Motor neuron (in vitro differentiated cells): ENCODE data around the gene NREP. TPM values are rescaled to one million over a fixed set of nuclear protein-coding genes. Genes with fewer than 3 reads are reported as not detected.

Source experiments
- ATAC-seq, 8 experiments: fragments of 200-7000 bp; cut with Tn5 transposase; replicated peaks in 6 of 8; 2 replicates each; pipeline ENCODE4 v1.8.0; 2021; ENCODE audit warnings: mild to moderate bottlenecking in 8 of 8, moderate library complexity in 8 of 8
- H3K27ac ChIP-seq, 2 donors: fragments of 250-450 bp; sonication (Bioruptor Pico); 2 replicates each; pipeline ENCODE4 v1.9.0; 2021; ENCODE audit warnings: antibody characterized with exemption in 2 of 2, mild to moderate bottlenecking in 2 of 2, moderate library complexity in 1 of 2
- H3K4me1 ChIP-seq, 2 donors: fragments of 250-450 bp; sonication (Bioruptor Pico); replicated peaks in 1 of 2; 2 replicates each; pipeline ENCODE4 v1.6.1; 2021; ENCODE audit warnings: antibody characterized with exemption in 2 of 2, mild to moderate bottlenecking in 2 of 2, moderate library complexity in 1 of 2
- H3K4me3 ChIP-seq, 5 donors: fragments of 250-450 bp; sonication (Bioruptor Pico); 2 replicates each; pipeline ENCODE4 v1.9.0; 2021; ENCODE audit warnings: antibody characterized with exemption in 5 of 5, mild to moderate bottlenecking in 5 of 5, moderate library complexity in 4 of 5
- WGBS, 10 experiments: fragments of 450-650 bp; shearing (Covaris generic); methylation state at CpG; one replicate each; pipeline ENCODE4 v1.0.0; 2022; 5-methylcytosine and 5-hydroxymethylcytosine counted together
- in situ Hi-C, 9 experiments: fragments of 400-800 bp; cut with MboI; loops; one replicate each; pipeline ENCODE4 v1.15.0; 2021; ENCODE audit warnings: low sequenced_read_pairs in 9 of 9, low pct_unique_long_range_greater_than_20kb in 2 of 9; ENCODE audit not compliant: unreplicated experiment in 9 of 9
- total RNA-seq, 8 experiments: library from RNA; unstranded; fragments of 300-600 nt; gene quantifications; 2 replicates each; pipeline versions ENCODE4 v1.2.3 to v1.2.4, GENCODE V29; 2022

NREP gene
- total RNA-seq, 8 experiments from 2014 or later = 10.0 to 803 (median 552) TPM

- peak in 3 of 8 experiments; percentile 22 to 64 (median 24) for ATAC-seq
- H3K4me3 ChIP-seq = no peak overlapping the region
- H3K27ac ChIP-seq = no peak overlapping the region
- H3K4me1 ChIP-seq = peaks cover 0 to 13% of the 10 kb centered on the region in 2 donors
- in situ Hi-C loops = loop anchor here in 1 of 9 experiments (10.0 to 25.0 kb wide), 2 partner anchors 143 to 439 kb away; no protein-coding TSS in a partner anchor
- WGBS, 10 experiments = 22 to 94% (median 82%) methylated on average over 1 to 6 of the region's 6 CpGs
Measured at GRCh38 chr5:111697881-111698757, 58.9 kb downstream of the NREP start.

DNA sequence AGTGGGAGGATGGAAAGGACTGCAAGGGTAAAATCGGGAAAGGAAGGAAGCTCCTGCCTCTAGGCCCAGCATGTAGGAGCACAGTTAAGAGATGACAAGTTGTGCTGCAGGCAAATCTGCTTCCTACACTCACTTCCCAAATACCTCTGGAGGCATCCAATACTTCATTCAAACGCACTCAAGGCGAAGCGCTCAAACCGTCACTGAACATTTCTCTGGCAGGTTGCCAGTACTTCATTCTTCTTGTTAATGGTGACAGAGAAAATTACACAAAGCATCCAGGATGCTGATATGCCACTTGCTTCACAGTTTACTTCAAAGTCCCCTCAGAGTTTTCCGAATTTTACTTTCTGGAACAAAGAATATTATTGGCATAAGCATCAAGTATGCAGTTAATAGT lies 59.8 kb downstream of the NREP start:
- ATAC-seq = peak in 6 of 8 experiments; percentile 14 to 77 (median 42)
- Histone ChIP-seq H3K27ac (no peak overlapping the region), H3K4me1 (peaks cover 0 to 13% of the 10 kb centered on the region in 2 donors), H3K4me3 (no peak overlapping the region)
- WGBS, 10 experiments = 35 to 69% (median 54%) methylated on average over 1 to 6 of the region's 6 CpGs; no CpG with 5 or more reads in 3 of the 10 experiments
- in situ Hi-C loops = loop anchor here in 1 of 9 experiments (10.0 to 25.0 kb wide), 2 partner anchors 142 to 440 kb away; no protein-coding TSS in a partner anchor

DNA sequence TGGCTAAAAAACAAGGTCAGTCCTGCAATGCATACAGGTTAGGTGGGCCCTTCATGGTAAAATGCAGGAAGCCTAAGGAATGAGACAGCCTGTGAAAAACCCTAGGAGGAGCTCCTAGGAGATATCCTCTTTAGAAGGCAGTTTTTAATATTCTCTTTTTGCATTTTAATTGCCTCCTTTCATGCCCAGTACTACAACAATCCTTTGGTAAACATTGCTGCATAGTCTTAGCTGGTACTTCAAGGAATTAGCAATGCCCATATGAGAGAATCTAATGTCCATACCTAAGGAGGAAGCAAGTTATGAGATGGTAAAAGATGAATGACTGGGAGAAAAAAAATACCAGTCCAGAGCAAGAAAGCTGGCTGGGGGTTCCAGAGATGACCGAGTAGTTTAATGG lies 61.0 kb downstream of the NREP start:
- H3K27ac ChIP-seq = no peak overlapping the region
- H3K4me1 ChIP-seq = peaks cover 0 to 13% of the 10 kb centered on the region in 2 donors
- peak in 3 of 8 experiments; percentile 5 to 93 (median 13) for ATAC-seq
- H3K4me3 ChIP-seq = no peak overlapping the region
- WGBS, 10 experiments = 63 to 100% (median 88%) methylated on average over 1 of the region's 1 CpG; no CpG with 5 or more reads in 3 of the 10 experiments
- in situ Hi-C loops = loop anchor here in 1 of 9 experiments (10.0 to 25.0 kb wide), 2 partner anchors 141 to 441 kb away; no protein-coding TSS in a partner anchor

DNA sequence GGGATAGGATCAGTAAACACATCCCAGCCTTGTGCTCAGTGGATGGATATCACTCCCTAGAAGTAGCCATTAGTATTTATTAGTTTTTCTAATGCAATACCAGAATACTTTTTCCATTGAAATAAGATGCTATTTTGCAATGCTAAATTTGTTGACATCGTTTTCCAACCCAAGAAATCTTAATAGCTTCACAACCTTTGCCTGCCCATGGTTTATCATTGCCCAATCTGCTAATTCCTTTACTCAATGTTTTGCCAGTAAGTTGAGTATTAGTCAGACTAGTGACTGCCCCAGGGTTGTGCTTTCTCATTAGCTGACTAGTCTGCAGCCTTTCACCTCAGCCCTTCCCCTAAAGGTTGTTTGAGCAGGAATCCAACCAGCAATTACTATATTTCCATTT lies 62.9 kb downstream of the NREP start:
- in situ Hi-C loops = loop anchor here in 1 of 9 experiments (10.0 to 25.0 kb wide), 2 partner anchors 139 to 443 kb away; no protein-coding TSS in a partner anchor
- WGBS, 10 experiments = 0 to 100% (median 45%) methylated on average over 1 of the region's 1 CpG; no CpG with 5 or more reads in 2 of the 10 experiments

GRCh38 chr5:111691914-111692313 lies 65.1 kb downstream of the NREP start:
- no peak for ATAC-seq
- in situ Hi-C loops = loop anchor here in 1 of 9 experiments (10.0 to 25.0 kb wide), 2 partner anchors 137 to 445 kb away; no protein-coding TSS in a partner anchor
- 43 to 100% (median 88%) methylated on average over 1 to 2 of the region's 2 CpGs for WGBS, 10 experiments
- H3K4me3 ChIP-seq = no peak overlapping the region
- H3K27ac ChIP-seq = no peak overlapping the region
- peaks cover 0 to 4% of the 10 kb centered on the region in 2 donors for H3K4me1 ChIP-seq

More for the DNA sequence above, 62.9 kb downstream of the NREP start:
- ATAC-seq = peak in 2 of 8 experiments; percentile 51 to 65
- Histone ChIP-seq H3K4me1 (peaks cover 0 to 11% of the 10 kb centered on the region in 2 donors), H3K27ac (no peak overlapping the region), H3K4me3 (no peak overlapping the region)

- no peak for ATAC-seq
- Histone ChIP-seq H3K4me3 (no peak overlapping the region), H3K4me1 (peaks cover 0 to under 1% of the 10 kb centered on the region in 2 donors), H3K27ac (no peak overlapping the region)
- in situ Hi-C loops = loop anchor here in 1 of 9 experiments (10.0 to 25.0 kb wide), 2 partner anchors 137 to 446 kb away; no protein-coding TSS in a partner anchor
- WGBS, 10 experiments = 54 to 100% (median 92%) methylated on average over 1 to 3 of the region's 3 CpGs; no CpG with 5 or more reads in 1 of the 10 experiments
Measured at GRCh38 chr5:111691508-111691907, 65.5 kb downstream of the NREP start.

DNA sequence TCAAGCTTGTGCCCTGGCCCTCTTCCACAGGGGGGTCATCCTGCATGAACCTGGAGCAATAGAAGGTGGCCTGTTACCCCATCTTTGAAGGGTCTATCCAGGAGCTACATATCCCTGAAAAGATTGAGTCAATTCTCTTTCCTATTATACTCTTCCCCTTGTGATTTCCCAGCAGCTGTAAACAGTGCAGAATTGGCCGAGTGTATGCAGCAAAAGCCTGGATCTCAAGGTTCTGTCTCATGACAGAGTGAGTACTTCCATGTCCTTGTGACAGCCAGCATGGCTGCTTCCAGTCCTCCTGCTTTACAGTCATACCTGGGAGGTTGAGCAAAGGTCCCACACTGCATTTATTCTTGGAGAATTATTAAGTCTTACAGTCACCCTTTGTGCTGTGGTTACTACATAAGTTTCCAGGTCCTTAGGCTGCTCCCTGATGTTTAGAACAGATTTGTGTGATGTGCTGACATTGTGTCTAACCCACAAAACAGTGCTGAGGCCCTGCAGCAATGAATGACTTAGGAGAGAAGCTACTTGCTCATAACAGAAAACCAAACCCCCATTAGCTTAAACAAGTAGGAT lies 67.5 kb downstream of the NREP start:
- Histone ChIP-seq H3K27ac (no peak overlapping the region), H3K4me3 (no peak overlapping the region), H3K4me1 (no peaks in the 10 kb centered on the region)
- in situ Hi-C loops = loop anchor here in 1 of 9 experiments (25.0 kb wide), 1 partner anchor 448 kb away; no protein-coding TSS in a partner anchor
- WGBS, 10 experiments = 75 to 100% (median 80%) methylated on average over 1 of the region's 1 CpG; no CpG with 5 or more reads in 5 of the 10 experiments
- ATAC-seq = no peak

DNA sequence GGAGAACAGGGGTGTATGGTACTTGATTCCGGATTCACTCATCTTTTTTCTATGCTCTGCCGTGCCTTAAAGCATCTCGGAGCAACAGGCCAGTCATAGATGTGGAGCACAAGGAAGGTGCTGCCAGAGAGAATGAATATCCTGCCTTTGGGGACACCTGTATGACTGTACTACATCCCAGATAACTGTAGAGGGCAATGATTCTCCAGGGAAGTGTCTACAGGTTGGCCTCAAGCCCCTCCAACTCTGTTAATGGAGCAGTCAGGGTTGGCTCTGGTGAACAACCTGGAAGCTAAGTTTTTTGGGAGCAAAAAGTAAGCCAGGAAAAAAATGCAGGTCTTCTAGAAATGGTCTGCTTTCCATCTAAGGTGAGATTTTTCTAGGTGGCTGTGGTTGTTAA lies 71.0 kb downstream of the NREP start:
- peaks cover 4 to 8% of the 10 kb centered on the region in 2 donors for H3K4me1 ChIP-seq
- 74 to 100% (median 100%) methylated on average over 1 to 3 of the region's 3 CpGs; no CpG with 5 or more reads in 3 of the 10 experiments for WGBS, 10 experiments
- no peak overlapping the region for H3K4me3 ChIP-seq
- ATAC-seq = no peak
- in situ Hi-C loops = loop anchor here in 1 of 9 experiments (25.0 kb wide), 1 partner anchor 451 kb away; no protein-coding TSS in a partner anchor
- H3K27ac ChIP-seq = no peak overlapping the region

DNA sequence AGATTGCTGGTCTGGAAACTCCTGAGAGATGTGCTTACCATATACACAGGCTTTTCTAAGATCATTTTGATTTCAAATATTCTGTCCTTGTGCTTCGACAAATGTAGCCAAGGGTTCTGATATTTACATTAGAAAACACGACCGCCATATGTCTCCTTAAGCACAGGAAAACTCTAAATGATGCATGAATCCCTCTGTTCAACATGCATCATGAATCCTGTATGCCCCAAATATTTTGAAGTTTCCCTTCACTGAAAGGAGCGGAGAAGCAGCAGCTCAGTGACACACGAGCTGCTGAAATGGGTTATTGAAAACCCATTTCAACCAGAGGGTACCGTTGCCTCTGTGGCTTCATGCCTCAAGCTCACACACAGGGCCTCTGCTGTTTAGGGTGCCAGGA lies 74.4 kb downstream of the NREP start:
- in situ Hi-C loops = loop anchor here in 1 of 9 experiments (25.0 kb wide), 1 partner anchor 455 kb away; no protein-coding TSS in a partner anchor
- WGBS, 10 experiments = 50 to 100% (median 93%) methylated on average over 1 to 6 of the region's 6 CpGs
- ATAC-seq = no peak
- Histone ChIP-seq H3K4me3 (no peak overlapping the region), H3K27ac (no peak overlapping the region), H3K4me1 (peaks cover 13 to 14% of the 10 kb centered on the region in 2 donors)

GRCh38 chr5:111682121-111682520 lies 74.9 kb downstream of the NREP start:
- ATAC-seq = no peak
- Histone ChIP-seq H3K4me3 (no peak overlapping the region), H3K4me1 (peaks cover 13 to 14% of the 10 kb centered on the region in 2 donors), H3K27ac (no peak overlapping the region)
- in situ Hi-C loops = loop anchor here in 1 of 9 experiments (25.0 kb wide), 1 partner anchor 455 kb away; no protein-coding TSS in a partner anchor
- 25 to 100% (median 89%) methylated on average over 1 to 6 of the region's 6 CpGs; no CpG with 5 or more reads in 2 of the 10 experiments for WGBS, 10 experiments

DNA sequence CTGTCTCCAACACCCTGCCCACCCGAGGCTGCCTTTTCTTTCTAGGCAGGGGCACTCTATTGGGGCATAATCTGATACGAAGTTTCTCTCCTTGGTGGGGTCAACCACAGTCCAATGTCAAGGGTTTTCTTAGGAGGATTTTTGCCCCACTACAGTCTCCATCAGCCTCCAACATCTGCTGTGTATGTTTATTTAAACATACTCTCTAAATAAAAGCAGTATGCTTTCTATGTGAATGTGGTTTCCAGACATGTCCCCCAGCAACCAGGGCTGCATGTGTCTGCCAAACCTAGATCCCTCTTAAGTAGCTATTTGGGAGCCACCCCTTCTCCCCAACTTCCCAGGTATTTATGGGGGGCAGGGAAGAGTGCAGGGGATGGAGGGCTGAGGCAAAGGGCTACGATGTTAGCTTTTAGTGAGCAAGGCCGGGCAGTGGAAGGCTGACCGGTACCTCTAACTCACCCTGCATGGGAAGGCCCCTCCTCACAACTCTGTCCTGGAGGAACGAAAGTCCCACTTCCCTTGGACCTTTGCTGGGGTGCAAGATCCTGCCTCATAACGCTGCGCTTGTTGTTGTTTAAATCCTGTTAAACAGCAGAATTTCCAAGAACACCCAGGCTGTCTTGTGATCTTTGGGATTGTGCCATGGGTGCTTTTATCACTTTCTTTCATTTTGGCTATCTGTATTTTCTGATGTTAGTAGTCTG lies 75.4 kb downstream of the NREP start:
- no peak overlapping the region for H3K4me3 ChIP-seq
- peaks cover 13 to 14% of the 10 kb centered on the region in 2 donors for H3K4me1 ChIP-seq
- in situ Hi-C loops = loop anchor here in 1 of 9 experiments (25.0 kb wide), 1 partner anchor 456 kb away; no protein-coding TSS in a partner anchor
- H3K27ac ChIP-seq = no peak overlapping the region
- peak in 1 of 8 experiments; percentile 2 for ATAC-seq
- WGBS, 10 experiments = 30 to 100% (median 60%) methylated on average over 1 to 5 of the region's 8 CpGs; no CpG with 5 or more reads in 1 of the 10 experiments
